Measurements from ENCODE around the gene LSAMP. TPM values are rescaled to one million over a fixed set of nuclear protein-coding genes. Genes with fewer than 3 reads are reported as not detected.

LSAMP gene
- total RNA-seq, 1 donor = 3.3 TPM

DNA sequence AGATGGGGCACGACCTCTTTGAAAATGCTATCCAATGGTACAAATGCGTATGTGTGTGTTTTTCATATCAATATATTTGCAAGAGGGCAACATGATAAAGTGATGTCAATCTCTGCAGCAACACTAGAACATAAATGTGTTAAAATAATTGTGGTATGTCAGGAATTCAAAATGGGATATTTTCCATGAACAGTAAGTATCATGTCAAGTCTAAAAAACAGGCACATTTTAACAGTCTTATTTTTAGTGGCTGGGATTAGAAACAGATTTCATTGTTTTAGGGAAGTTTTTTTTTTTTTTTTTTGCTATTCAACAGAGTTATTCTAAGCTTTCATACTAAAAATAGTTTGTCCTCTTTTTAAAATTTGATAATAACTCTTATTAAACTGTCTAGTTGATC is 612.2 kb downstream of the LSAMP start:
- H3K27ac ChIP-seq (ENCODE audit: low read depth, low read length) = no peak overlapping the region
- H3K4me1 ChIP-seq (ENCODE audit: insufficient read depth, low read length) = peaks cover 8% of the 10 kb centered on the region
- H3K9me3 ChIP-seq (ENCODE audit: low read depth, low read length) = no peaks in the 10 kb centered on the region
- H3K36me3 ChIP-seq (ENCODE audit: insufficient read depth, low read length) = no peaks in the 10 kb centered on the region
- no peak overlapping the region for H3K4me2 ChIP-seq (ENCODE audit: insufficient read depth, low read length)
- H4K20me1 ChIP-seq (ENCODE audit: insufficient read depth, low read length) = no peaks in the 10 kb centered on the region
- no peaks in the 10 kb centered on the region for H3K79me2 ChIP-seq (ENCODE audit: insufficient read depth, low read length)
- H3K27me3 ChIP-seq (ENCODE audit: insufficient read depth, low read length) = no peaks in the 10 kb centered on the region
- TF ChIP-seq, protein P1, sequence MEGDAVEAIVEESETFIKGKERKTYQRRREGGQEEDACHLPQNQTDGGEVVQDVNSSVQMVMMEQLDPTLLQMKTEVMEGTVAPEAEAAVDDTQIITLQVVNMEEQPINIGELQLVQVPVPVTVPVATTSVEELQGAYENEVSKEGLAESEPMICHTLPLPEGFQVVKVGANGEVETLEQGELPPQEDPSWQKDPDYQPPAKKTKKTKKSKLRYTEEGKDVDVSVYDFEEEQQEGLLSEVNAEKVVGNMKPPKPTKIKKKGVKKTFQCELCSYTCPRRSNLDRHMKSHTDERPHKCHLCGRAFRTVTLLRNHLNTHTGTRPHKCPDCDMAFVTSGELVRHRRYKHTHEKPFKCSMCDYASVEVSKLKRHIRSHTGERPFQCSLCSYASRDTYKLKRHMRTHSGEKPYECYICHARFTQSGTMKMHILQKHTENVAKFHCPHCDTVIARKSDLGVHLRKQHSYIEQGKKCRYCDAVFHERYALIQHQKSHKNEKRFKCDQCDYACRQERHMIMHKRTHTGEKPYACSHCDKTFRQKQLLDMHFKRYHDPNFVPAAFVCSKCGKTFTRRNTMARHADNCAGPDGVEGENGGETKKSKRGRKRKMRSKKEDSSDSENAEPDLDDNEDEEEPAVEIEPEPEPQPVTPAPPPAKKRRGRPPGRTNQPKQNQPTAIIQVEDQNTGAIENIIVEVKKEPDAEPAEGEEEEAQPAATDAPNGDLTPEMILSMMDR (IDR thresholded peaks at IDR 0.05; ENCODE audit: extremely low read depth, low read depth, low read length) = no peak
- no peak overlapping the region for H3K4me3 ChIP-seq (ENCODE audit: insufficient read depth, low read length)
- DNase-seq (ENCODE audit: insufficient read length, low spot score, missing footprints) = no peak
- no peak overlapping the region for H2AFZ ChIP-seq (ENCODE audit: low read length)

DNA sequence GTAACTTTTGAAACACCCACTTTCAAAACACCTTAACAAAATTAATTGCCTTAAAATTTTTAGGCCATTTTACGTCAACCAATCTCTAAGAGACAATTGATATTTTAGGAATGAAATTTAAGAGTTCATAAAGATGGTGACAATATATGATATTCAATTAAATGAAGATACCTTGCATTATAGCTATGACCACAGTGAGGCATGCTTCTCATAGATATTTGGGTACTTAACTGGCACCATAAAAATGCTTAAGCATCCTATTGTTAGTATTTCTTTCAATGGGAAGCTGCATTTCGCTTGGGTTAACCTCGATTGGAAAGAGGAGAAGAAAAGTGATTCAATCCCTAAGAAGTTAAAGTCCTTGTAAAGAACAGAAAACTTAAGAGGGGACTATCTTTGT is 613.0 kb downstream of the LSAMP start:
- DNase-seq (ENCODE audit: insufficient read length, low spot score, missing footprints) = no peak
- Histone ChIP-seq H3K9me3 (ENCODE audit: low read depth, low read length) (no peaks in the 10 kb centered on the region), H3K27ac (ENCODE audit: low read depth, low read length) (no peak overlapping the region), H3K27me3 (ENCODE audit: insufficient read depth, low read length) (no peaks in the 10 kb centered on the region), H2AFZ (ENCODE audit: low read length) (no peak overlapping the region), H3K4me1 (ENCODE audit: insufficient read depth, low read length) (peaks cover 8% of the 10 kb centered on the region), H3K36me3 (ENCODE audit: insufficient read depth, low read length) (no peaks in the 10 kb centered on the region), H3K4me2 (ENCODE audit: insufficient read depth, low read length) (no peak overlapping the region), H3K79me2 (ENCODE audit: insufficient read depth, low read length) (no peaks in the 10 kb centered on the region), H4K20me1 (ENCODE audit: insufficient read depth, low read length) (no peaks in the 10 kb centered on the region), H3K4me3 (ENCODE audit: insufficient read depth, low read length) (no peak overlapping the region)
- TF ChIP-seq, protein P1 (IDR thresholded peaks at IDR 0.05; ENCODE audit: extremely low read depth, low read depth, low read length) = no peak

DNA sequence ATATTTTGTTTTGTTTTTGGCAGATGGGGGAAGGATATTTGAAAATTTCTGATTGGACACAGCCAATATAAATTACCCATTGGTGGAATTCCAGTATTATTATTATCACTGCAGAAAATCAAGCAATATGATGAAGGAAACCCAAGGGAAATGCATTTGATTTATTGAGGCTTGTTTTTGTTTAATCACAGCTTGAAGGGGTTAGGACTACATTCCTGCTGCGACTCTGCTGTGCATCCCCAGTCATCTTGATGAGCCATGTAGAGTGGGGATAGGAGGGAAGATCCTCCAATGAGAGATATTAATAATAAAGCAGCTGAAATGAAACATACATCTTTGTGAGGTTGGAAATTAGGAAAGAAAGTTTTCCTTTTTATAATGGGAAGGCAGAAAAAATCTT is 613.4 kb downstream of the LSAMP start:
- TF ChIP-seq, protein P1 (IDR thresholded peaks at IDR 0.05; ENCODE audit: extremely low read depth, low read depth, low read length) = no peak
- no peak for DNase-seq (ENCODE audit: insufficient read length, low spot score, missing footprints)
- H3K4me2 ChIP-seq (ENCODE audit: insufficient read depth, low read length) = no peak overlapping the region

DNA sequence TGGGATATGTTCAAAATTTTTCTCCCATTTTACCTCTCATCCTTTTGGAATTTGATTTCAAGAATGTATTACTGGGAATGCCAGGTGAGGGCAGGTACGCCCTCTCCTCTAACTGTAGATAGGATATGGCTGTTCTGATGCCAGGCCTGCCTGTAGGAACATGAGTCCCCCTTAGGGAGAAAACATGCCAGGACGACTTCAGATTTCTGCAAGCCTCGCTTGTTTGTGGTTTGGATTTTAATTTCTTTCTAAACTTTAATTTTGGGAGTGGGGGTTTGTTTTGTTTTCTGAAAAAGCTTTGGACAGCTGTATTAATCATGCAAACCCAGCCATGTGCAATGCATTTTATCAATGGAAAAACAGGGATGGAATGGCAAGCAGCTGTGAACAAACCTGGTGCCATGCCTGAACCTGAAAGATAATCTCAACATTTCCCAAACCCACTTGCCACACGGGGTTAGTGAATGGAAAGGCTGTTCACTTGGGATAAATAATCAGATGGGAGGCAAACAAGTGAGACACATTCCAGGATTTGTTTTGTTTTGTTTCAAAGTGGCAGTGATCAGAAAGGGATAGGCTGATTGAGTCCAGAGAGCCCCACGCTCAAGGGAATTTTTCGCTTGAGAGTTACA is 614.4 kb downstream of the LSAMP start:
- Histone ChIP-seq H3K4me1 (ENCODE audit: insufficient read depth, low read length) (peaks cover 8% of the 10 kb centered on the region), H3K79me2 (ENCODE audit: insufficient read depth, low read length) (no peaks in the 10 kb centered on the region), H2AFZ (ENCODE audit: low read length) (no peak overlapping the region), H4K20me1 (ENCODE audit: insufficient read depth, low read length) (no peaks in the 10 kb centered on the region), H3K27me3 (ENCODE audit: insufficient read depth, low read length) (no peaks in the 10 kb centered on the region), H3K9me3 (ENCODE audit: low read depth, low read length) (no peaks in the 10 kb centered on the region), H3K4me2 (ENCODE audit: insufficient read depth, low read length) (no peak overlapping the region), H3K4me3 (ENCODE audit: insufficient read depth, low read length) (no peak overlapping the region), H3K36me3 (ENCODE audit: insufficient read depth, low read length) (no peaks in the 10 kb centered on the region), H3K27ac (ENCODE audit: low read depth, low read length) (no peak overlapping the region)
- TF ChIP-seq, protein P1 (IDR thresholded peaks at IDR 0.05; ENCODE audit: extremely low read depth, low read depth, low read length) = no peak
- no peak for DNase-seq (ENCODE audit: insufficient read length, low spot score, missing footprints)

More for the DNA sequence above, 613.4 kb downstream of the LSAMP start:
- Histone ChIP-seq H3K4me3 (ENCODE audit: insufficient read depth, low read length) (no peak overlapping the region), H3K79me2 (ENCODE audit: insufficient read depth, low read length) (no peaks in the 10 kb centered on the region), H3K27ac (ENCODE audit: low read depth, low read length) (no peak overlapping the region), H2AFZ (ENCODE audit: low read length) (no peak overlapping the region), H3K36me3 (ENCODE audit: insufficient read depth, low read length) (no peaks in the 10 kb centered on the region), H4K20me1 (ENCODE audit: insufficient read depth, low read length) (no peaks in the 10 kb centered on the region), H3K4me1 (ENCODE audit: insufficient read depth, low read length) (peaks cover 8% of the 10 kb centered on the region), H3K9me3 (ENCODE audit: low read depth, low read length) (no peaks in the 10 kb centered on the region), H3K27me3 (ENCODE audit: insufficient read depth, low read length) (no peaks in the 10 kb centered on the region)

Measured in osteoblast (primary cell).